ENCODE results near the gene GET3. TPM values are rescaled to one million over a fixed set of nuclear protein-coding genes. Genes with fewer than 3 reads are reported as not detected.

Gene GET3
- total and polyA plus RNA-seq, 2 donors (not counting 1 experiment from before 2014, with no cell fraction given) = 37.2 to 61.7 TPM

DNA sequence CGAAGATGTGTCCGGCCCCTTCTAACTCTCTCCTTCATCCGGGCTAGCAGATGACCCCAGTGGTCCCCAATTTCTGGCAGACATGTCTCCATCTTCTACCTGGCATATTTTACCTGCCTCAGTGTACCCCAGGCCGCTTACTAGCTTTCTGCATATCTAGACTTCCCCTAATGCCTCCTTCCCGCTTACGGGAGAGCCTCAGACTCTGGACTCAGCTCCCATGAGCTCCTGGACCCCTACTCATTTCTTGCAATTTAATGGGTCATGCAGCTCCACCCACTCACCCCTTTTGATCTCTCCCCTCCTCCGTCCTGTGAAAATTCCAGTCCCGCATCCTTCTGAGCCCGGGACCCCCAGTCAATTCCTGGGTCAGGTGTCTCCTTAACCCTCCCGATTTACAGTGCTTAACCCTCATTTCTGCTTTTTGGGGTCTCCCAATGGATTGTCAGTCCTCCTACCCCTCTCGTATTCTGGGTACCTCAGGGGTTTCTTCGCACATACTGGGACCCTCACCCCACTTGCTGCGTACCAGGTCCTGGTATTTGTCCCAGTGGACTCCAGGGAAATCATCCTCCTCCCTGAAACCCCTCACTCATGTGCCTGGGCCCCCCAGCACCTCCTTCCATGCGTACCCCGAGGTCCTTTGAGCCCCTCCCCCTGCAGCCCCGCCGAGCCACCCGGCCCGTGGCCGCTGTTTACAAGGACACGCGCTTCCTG is 53.5 kb downstream of the GET3 start:
- CTCF ChIA-PET = interaction anchor here (1.2 to 17.9 kb wide), 5 partner anchors 10 to 122 kb away, joined by 3 to 1147 read pairs (median 6); partner anchors contain the start of genes HOOK2 and RNASEH2A
- intact Hi-C loops (cut with micrococcal nuclease) = loop anchor here (1.0 to 5.0 kb wide), 4 partner anchors 8 to 1047 kb away; partner anchors contain the start of genes TRIR, ZNF490 and ZNF791
- peak overlapping the region; percentile 95 to 97 for H3K27ac ChIP-seq (ENCODE audit: low read length in 2 of 2)
- peaks cover 0 to 4% of the 10 kb centered on the region in 2 experiments for H3K36me3 ChIP-seq (replicated peaks in 1 of 2; ENCODE audit: control extremely low read depth in 1 of 2, control insufficient read depth in 1 of 2, extremely low read depth in 1 of 2, insufficient read depth in 2 of 2, low read length in 1 of 2)
- H3K4me2 ChIP-seq (replicated peaks; ENCODE audit: low read depth, low read length, poor library complexity, severe bottlenecking) = peak overlapping the region; percentile 91
- Mint-ChIP-seq H3K4me1 (peaks cover 43% of the 10 kb centered on the region), H3K9me3 (ENCODE audit: insufficient read depth) (no peaks in the 10 kb centered on the region), H3K27me3 (no peaks in the 10 kb centered on the region), H3K4me3 (peak overlapping the region; percentile 97), H3K27ac (peak overlapping the region; percentile 99)
- no peaks in the 10 kb centered on the region for H3K9me3 ChIP-seq (ENCODE audit: control extremely low read depth in 1 of 3, control insufficient read depth in 2 of 3, insufficient read depth in 1 of 3, low read length in 2 of 3)
- DNase-seq (no peak), ATAC-seq (ENCODE audit: low read depth) (no peak)
- TF ChIP-seq EZH2 (IDR thresholded peaks at IDR 0.05; ENCODE audit: borderline replicate concordance, insufficient read depth, low read depth, low read length, poor library complexity, severe bottlenecking) = no peak
- peaks cover 49 to 62% of the 10 kb centered on the region in 2 donors for H3K4me1 ChIP-seq (ENCODE audit: control insufficient read depth in 2 of 2, insufficient read depth in 2 of 2, low read length in 2 of 2)
- no peaks in the 10 kb centered on the region for H3K27me3 ChIP-seq (replicated peaks in 1 of 4; ENCODE audit: control extremely low read depth in 1 of 4, control insufficient read depth in 3 of 4, insufficient read depth in 4 of 4, low read length in 3 of 4)
- WGBS (ENCODE audit: insufficient coverage) = 2% methylated on average over 22 of the region's 22 CpGs
- peaks cover 25% of the 10 kb centered on the region for H3K79me2 ChIP-seq (ENCODE audit: control insufficient read depth, insufficient read depth, low read length)
- peaks cover 19% of the 10 kb centered on the region for H4K20me1 ChIP-seq (ENCODE audit: control insufficient read depth, insufficient read depth, low read length, poor library complexity, severe bottlenecking)
- H2AFZ ChIP-seq (ENCODE audit: insufficient read depth, low read depth, low read length, poor library complexity, severe bottlenecking) = no peak overlapping the region
- H3K9ac ChIP-seq (ENCODE audit: low read length) = peak overlapping the region; percentile 86
- POLR2A ChIA-PET = interaction anchor here (0.6 to 6.8 kb wide), 12 partner anchors 8 to 314 kb away, joined by 3 to 233 read pairs (median 6); partner anchors contain the start of genes DHPS, GET3, HOOK2 and PRDX2
- H3K4me3 ChIP-seq (ENCODE audit: control extremely low read depth in 1 of 5, extremely low read depth in 1 of 5, insufficient read depth in 1 of 5, low read depth in 2 of 5, low read length in 4 of 5) = peak overlapping the region; percentile 94 to 99 (median 97)

DNA sequence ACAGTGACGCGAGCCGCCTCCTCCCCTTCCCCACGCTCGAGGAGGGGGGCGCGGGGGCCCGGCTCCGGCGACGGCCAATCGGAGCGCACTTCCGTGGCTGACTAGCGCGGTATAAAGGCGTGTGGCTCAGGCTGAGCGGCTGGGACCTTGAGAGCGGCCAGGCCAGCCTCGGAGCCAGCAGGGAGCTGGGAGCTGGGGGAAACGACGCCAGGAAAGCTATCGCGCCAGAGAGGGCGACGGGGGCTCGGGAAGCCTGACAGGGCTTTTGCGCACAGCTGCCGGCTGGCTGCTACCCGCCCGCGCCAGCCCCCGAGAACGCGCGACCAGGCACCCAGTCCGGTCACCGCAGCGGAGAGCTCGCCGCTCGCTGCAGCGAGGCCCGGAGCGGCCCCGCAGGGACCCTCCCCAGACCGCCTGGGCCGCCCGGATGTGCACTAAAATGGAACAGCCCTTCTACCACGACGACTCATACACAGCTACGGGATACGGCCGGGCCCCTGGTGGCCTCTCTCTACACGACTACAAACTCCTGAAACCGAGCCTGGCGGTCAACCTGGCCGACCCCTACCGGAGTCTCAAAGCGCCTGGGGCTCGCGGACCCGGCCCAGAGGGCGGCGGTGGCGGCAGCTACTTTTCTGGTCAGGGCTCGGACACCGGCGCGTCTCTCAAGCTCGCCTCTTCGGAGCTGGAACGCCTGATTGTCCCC is 54.2 kb downstream of the GET3 start, which contains the start of gene JUNB:
TSS of gene JUNB (plus strand) at position 142 of the 706 bp plus-strand sequence. CDS start at position 428, 286 bp downstream.
- Mint-ChIP-seq H3K4me1 (peaks cover 51% of the 10 kb centered on the region), H3K27me3 (no peaks in the 10 kb centered on the region), H3K27ac (peak within 1 kb of the TSS; percentile 99), H3K4me3 (peak within 1 kb of the TSS; percentile 97), H3K9me3 (ENCODE audit: insufficient read depth) (no peaks in the 10 kb centered on the region)
- Histone ChIP-seq H3K27me3 (replicated peaks in 1 of 4; ENCODE audit: control extremely low read depth in 1 of 4, control insufficient read depth in 3 of 4, insufficient read depth in 4 of 4, low read length in 3 of 4) (no peaks in the 10 kb centered on the region), H3K4me3 (ENCODE audit: control extremely low read depth in 1 of 5, extremely low read depth in 1 of 5, insufficient read depth in 1 of 5, low read depth in 2 of 5, low read length in 4 of 5) (peak within 1 kb of the TSS; percentile 94 to 99 (median 97)), H3K27ac (ENCODE audit: low read length in 2 of 2) (peak within 1 kb of the TSS; percentile 95 to 97), H4K20me1 (ENCODE audit: control insufficient read depth, insufficient read depth, low read length, poor library complexity, severe bottlenecking) (peaks cover 19% of the 10 kb centered on the region), H3K79me2 (ENCODE audit: control insufficient read depth, insufficient read depth, low read length) (peaks cover 25% of the 10 kb centered on the region), H3K9ac (ENCODE audit: low read length) (peak within 1 kb of the TSS; percentile 86), H3K36me3 (replicated peaks in 1 of 2; ENCODE audit: control extremely low read depth in 1 of 2, control insufficient read depth in 1 of 2, extremely low read depth in 1 of 2, insufficient read depth in 2 of 2, low read length in 1 of 2) (peaks cover 0 to 4% of the 10 kb centered on the region in 2 experiments), H2AFZ (ENCODE audit: insufficient read depth, low read depth, low read length, poor library complexity, severe bottlenecking) (no peak within 1 kb of the TSS), H3K4me1 (ENCODE audit: control insufficient read depth in 2 of 2, insufficient read depth in 2 of 2, low read length in 2 of 2) (peaks cover 49 to 62% of the 10 kb centered on the region in 2 donors), H3K9me3 (ENCODE audit: control extremely low read depth in 1 of 3, control insufficient read depth in 2 of 3, insufficient read depth in 1 of 3, low read length in 2 of 3) (no peaks in the 10 kb centered on the region), H3K4me2 (replicated peaks; ENCODE audit: low read depth, low read length, poor library complexity, severe bottlenecking) (peak within 1 kb of the TSS; percentile 91)
- intact Hi-C loops (cut with micrococcal nuclease) = loop anchor here (5.0 kb wide), 3 partner anchors 59 to 1046 kb away; partner anchors contain the start of genes TRIR, ZNF490 and ZNF791
- ChIA-PET POLR2A (interaction anchor here (0.6 to 6.8 kb wide), 14 partner anchors 9 to 313 kb away, joined by 3 to 233 read pairs (median 5); partner anchors contain the start of genes DHPS, GET3, HOOK2 and MAN2B1), CTCF (interaction anchor here (0.5 to 17.9 kb wide), 7 partner anchors 9 to 123 kb away, joined by 3 to 1147 read pairs (median 4); partner anchors contain the start of genes HOOK2 and RNASEH2A)
- peak; percentile 98 for DNase-seq
- WGBS (ENCODE audit: insufficient coverage) = under 1% methylated on average over 73 of the region's 73 CpGs
- ATAC-seq (ENCODE audit: low read depth) = peak; percentile 34
- TF ChIP-seq, protein P1, sequence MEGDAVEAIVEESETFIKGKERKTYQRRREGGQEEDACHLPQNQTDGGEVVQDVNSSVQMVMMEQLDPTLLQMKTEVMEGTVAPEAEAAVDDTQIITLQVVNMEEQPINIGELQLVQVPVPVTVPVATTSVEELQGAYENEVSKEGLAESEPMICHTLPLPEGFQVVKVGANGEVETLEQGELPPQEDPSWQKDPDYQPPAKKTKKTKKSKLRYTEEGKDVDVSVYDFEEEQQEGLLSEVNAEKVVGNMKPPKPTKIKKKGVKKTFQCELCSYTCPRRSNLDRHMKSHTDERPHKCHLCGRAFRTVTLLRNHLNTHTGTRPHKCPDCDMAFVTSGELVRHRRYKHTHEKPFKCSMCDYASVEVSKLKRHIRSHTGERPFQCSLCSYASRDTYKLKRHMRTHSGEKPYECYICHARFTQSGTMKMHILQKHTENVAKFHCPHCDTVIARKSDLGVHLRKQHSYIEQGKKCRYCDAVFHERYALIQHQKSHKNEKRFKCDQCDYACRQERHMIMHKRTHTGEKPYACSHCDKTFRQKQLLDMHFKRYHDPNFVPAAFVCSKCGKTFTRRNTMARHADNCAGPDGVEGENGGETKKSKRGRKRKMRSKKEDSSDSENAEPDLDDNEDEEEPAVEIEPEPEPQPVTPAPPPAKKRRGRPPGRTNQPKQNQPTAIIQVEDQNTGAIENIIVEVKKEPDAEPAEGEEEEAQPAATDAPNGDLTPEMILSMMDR (IDR thresholded peaks at IDR 0.05) = no peak
- no peak for TF ChIP-seq EZH2 (IDR thresholded peaks at IDR 0.05; ENCODE audit: borderline replicate concordance, insufficient read depth, low read depth, low read length, poor library complexity, severe bottlenecking)
